HepG2 (cell line): ENCODE measurements around the gene PMM2. TPM values are rescaled to one million over a fixed set of nuclear protein-coding genes. Genes with fewer than 3 reads are reported as not detected.

Experiments used
- ATAC-seq: fragments of 200-7000 bp; cut with Tn5 transposase; 3 replicates; pipeline ENCODE4 v1.9.1; 2020; ENCODE audit warnings: mild to moderate bottlenecking, moderate library complexity
- BruUV-seq: library from RNA; stranded (reverse); fragments of 400-500 nt; replicated peaks from 2 replicates; lab custom pipeline; 2021; lab: Mats Ljungman, UMichigan
- CTCF ChIA-PET: fragments of 300-600 bp; formaldehyde crosslinking; extraction: SDS; loops from one replicate; lab custom pipeline; 2021; ENCODE audit warnings: low total read pairs, inconsistent platforms, low intra/inter-chr PET ratio; lab: Yijun Ruan, JAX
- POLR2A ChIA-PET: fragments of 350-600 bp; sonication (Branson Sonifier 250); formaldehyde crosslinking; loops from one replicate; lab custom pipeline; 2020; ENCODE audit warnings: antibody characterized with exemption, inconsistent platforms; lab: Yijun Ruan, JAX
- DNase-seq: peaks from one replicate; pipeline ENCODE4 v3.0.0-alpha.2; 2015; ENCODE audit warnings: low spot score
- FAIRE-seq: peaks from 3 replicates; lab custom pipeline; 2011; peaks lifted over from hg19 to GRCh38; lab: Jason Lieb, UNC
- H2AFZ ChIP-seq: one replicate; pipeline ENCODE4 v1.6.1; 2011; ENCODE audit warnings: low read length, inconsistent platforms
- H3K27ac ChIP-seq: fragments of 300-600 bp; 3 replicates; pipeline ENCODE4 v1.8.0; 2011; ENCODE audit warnings: mixed run types, mild to moderate bottlenecking, mixed read lengths, low read length, inconsistent platforms; ENCODE audit not compliant: insufficient read depth; ENCODE audit errors: extremely low read length
- H3K27me3 ChIP-seq, 2 experiments: fragments of 200-600 bp in 1 of 2; 2 replicates in 1 of 2; 3 replicates in 1 of 2; pipeline versions ENCODE4 v1.6.0 to v1.8.0; 2011; ENCODE audit warnings: low read length in 2 of 2, mild to moderate bottlenecking in 2 of 2, moderate library complexity in 2 of 2, inconsistent platforms in 1 of 2; ENCODE audit not compliant: insufficient read depth in 2 of 2, control insufficient read depth in 1 of 2
- H3K36me3 ChIP-seq, 2 experiments: fragments of 200-600 bp in 1 of 2; replicated peaks in 1 of 2; 2 replicates in 1 of 2; 3 replicates in 1 of 2; pipeline versions ENCODE4 v1.5.1 to v1.8.0; 2011; ENCODE audit warnings: low read length in 2 of 2, inconsistent platforms in 1 of 2; ENCODE audit not compliant: insufficient read depth in 2 of 2, control insufficient read depth in 1 of 2
- H3K4me1 ChIP-seq: 2 replicates; pipeline ENCODE4 v1.5.1; 2012; ENCODE audit warnings: low read length, inconsistent platforms; ENCODE audit not compliant: insufficient read depth
- H3K4me2 ChIP-seq: 2 replicates; pipeline ENCODE4 v1.6.0; 2011; ENCODE audit warnings: low read depth, low read length, inconsistent platforms
- H3K4me3 ChIP-seq, 3 experiments: fragments of 200-600 bp in 1 of 3; sonication (generic), shearing (Covaris generic) in 1 of 3; replicated peaks in 1 of 3; 2 replicates each; pipeline ENCODE4 v1.5.1; 2011 to 2016; ENCODE audit warnings: low read length in 3 of 3, inconsistent platforms in 2 of 3, low read depth in 2 of 3, mild to moderate bottlenecking in 2 of 3, control low read depth in 1 of 3, mixed read lengths in 1 of 3; ENCODE audit not compliant: insufficient read depth in 1 of 3
- H3K79me2 ChIP-seq: one replicate; pipeline ENCODE4 v1.6.1; 2011; ENCODE audit warnings: low read length, inconsistent platforms; ENCODE audit not compliant: insufficient read depth
- H3K9ac ChIP-seq: 2 replicates; pipeline ENCODE4 v1.6.0; 2011; ENCODE audit warnings: mild to moderate bottlenecking, low read depth, low read length, inconsistent platforms; ENCODE audit not compliant: insufficient read depth
- H3K9me3 ChIP-seq: 2 replicates; pipeline ENCODE4 v1.5.1; 2012; ENCODE audit warnings: mild to moderate bottlenecking, low read length
- H4K20me1 ChIP-seq: 2 replicates; pipeline ENCODE4 v1.6.0; 2011; ENCODE audit warnings: inconsistent platforms, mild to moderate bottlenecking, low read length, moderate library complexity; ENCODE audit not compliant: insufficient read depth
- ARHGAP35 ChIP-seq: sonication (generic); formaldehyde crosslinking; IDR thresholded peaks from 2 replicates; pipeline ENCODE4 v1.9.0; 2022; ENCODE audit warnings: mild to moderate bottlenecking, inconsistent platforms, moderate library complexity, missing genetic modification reagents, borderline replicate concordance
- CBX5 ChIP-seq: sonication (generic); formaldehyde crosslinking; IDR thresholded peaks from 2 replicates; pipeline ENCODE4 v1.4.0; 2020; ENCODE audit warnings: missing genetic modification reagents, borderline replicate concordance
- KDM5A ChIP-seq: fragments of 200-600 bp; sonication (generic); IDR thresholded peaks from 2 replicates; pipeline ENCODE4 v1.7.0; 2018; ENCODE audit warnings: antibody characterized with exemption, mild to moderate bottlenecking, low read length, borderline replicate concordance
- KLF11 ChIP-seq: IDR thresholded peaks from 2 replicates; pipeline ENCODE4 v1.6.1; 2016; ENCODE audit warnings: missing compliant biosample characterization
- MTF1 ChIP-seq: sonication (generic); formaldehyde crosslinking; IDR thresholded peaks from 2 replicates; pipeline ENCODE4 v1.5.0; 2020; ENCODE audit warnings: missing genetic modification reagents
- NFE2 ChIP-seq: sonication (generic); formaldehyde crosslinking; IDR thresholded peaks from 2 replicates; pipeline ENCODE4 v1.4.0; 2020; ENCODE audit warnings: missing genetic modification reagents
- RBM22 ChIP-seq: fragments of 200-400 bp; formaldehyde crosslinking; optimal IDR thresholded peaks from 2 replicates; pipeline ENCODE3; 2017; ENCODE audit warnings: mild to moderate bottlenecking, low read length, moderate library complexity
- SMAD1 ChIP-seq: sonication (generic); formaldehyde crosslinking; IDR thresholded peaks from 2 replicates; pipeline ENCODE4 v1.4.0; 2020; ENCODE audit warnings: missing genetic modification reagents, low read depth, mild to moderate bottlenecking, borderline replicate concordance
- TAF15 ChIP-seq: fragments of 200-400 bp; formaldehyde crosslinking; IDR thresholded peaks from one replicate; pipeline ENCODE4 v1.6.1; 2018; ENCODE audit warnings: mild to moderate bottlenecking, low read depth, low read length; ENCODE audit not compliant: poor library complexity, severe bottlenecking
- ZBTB39 ChIP-seq: sonication (generic); formaldehyde crosslinking; IDR thresholded peaks from 2 replicates; pipeline ENCODE4 v1.5.0; 2020; ENCODE audit warnings: missing genetic modification reagents
- ZBTB7A ChIP-seq: sonication (generic); formaldehyde crosslinking; IDR thresholded peaks from 2 replicates; pipeline ENCODE4 v1.8.0; 2022; ENCODE audit warnings: mild to moderate bottlenecking, missing genetic modification reagents
- ZNF207 ChIP-seq: fragments of 450-650 bp; IDR thresholded peaks from 2 replicates; pipeline ENCODE4 v1.6.1; 2016; ENCODE audit warnings: antibody characterized with exemption, borderline replicate concordance
- ZNF781 ChIP-seq: sonication (generic); formaldehyde crosslinking; IDR thresholded peaks from 2 replicates; pipeline ENCODE4 v1.5.1; 2020; ENCODE audit warnings: borderline replicate concordance, mild to moderate bottlenecking, missing genetic modification reagents; ENCODE audit errors: not compliant biosample characterization
- WGBS: methylation state at CpG from one replicate; pipeline ENCODE4 v1.1.6; 2017; ENCODE audit warnings: low lambda C conversion rate; 5-methylcytosine and 5-hydroxymethylcytosine counted together
- in situ Hi-C: cut with HindIII; loops from 2 replicates; pipeline ENCODE4 v1.10.0; 2017; ENCODE audit warnings: low pct_unique_long_range_greater_than_20kb; ENCODE audit not compliant: extremely low pct_ligation_motif_present
- intact Hi-C: fragments of 100-400 bp; cut with micrococcal nuclease; formaldehyde crosslinking; loops from one replicate; pipeline ENCODE4 v1.10.0; 2022; ENCODE audit not compliant: unreplicated experiment
- polyA plus RNA-seq, 8 experiments: library from polyadenylated mRNA; depleted of rRNA in 3 of 8; stranded (reverse) in 7 of 8; unstranded in 1 of 8; fragments of >200 nt; fragmentation: Illumina TruSeq in 4 of 8; extraction: Trizol in 4 of 8; gene quantifications; 2 replicates each; pipeline versions ENCODE4 v1.2.1 to v1.2.3, GENCODE V29; 2011 to 2016; ENCODE audit warnings: low read depth in 4 of 8, missing spikeins in 1 of 8, mixed read lengths in 1 of 8; ENCODE audit not compliant: insufficient read depth in 1 of 8
- total RNA-seq, 5 experiments: library from RNA; depleted of rRNA; stranded (reverse); fragments of >200 nt; fragmentation: Illumina TruSeq; extraction: Trizol; gene quantifications; 2 replicates each; pipeline ENCODE4 v1.2.3, GENCODE V29; 2016; ENCODE audit warnings: low read depth in 1 of 5

Gene PMM2
- total and polyA plus RNA-seq, 2 of the 13 experiments (the other 11 are each of a cell fraction or from before 2014, with no cell fraction given) = 52.2 to 93.7 TPM

- Histone ChIP-seq H3K9ac (no peak overlapping the region), H3K9me3 (no peaks in the 10 kb centered on the region), H3K4me3 (no peak overlapping the region), H4K20me1 (no peaks in the 10 kb centered on the region), H3K36me3 (peaks cover 39 to 72% of the 10 kb centered on the region in 2 experiments), H3K79me2 (no peaks in the 10 kb centered on the region), H3K4me1 (no peaks in the 10 kb centered on the region), H3K4me2 (no peak overlapping the region), H3K27ac (no peak overlapping the region), H2AFZ (no peak overlapping the region), H3K27me3 (no peaks in the 10 kb centered on the region)
- ChIA-PET POLR2A (no interaction called here), CTCF (no interaction called here)
- TF ChIP-seq ZNF781 (CRISPR knock-in tag) = no peak
- TF ChIP-seq ZBTB39 (CRISPR knock-in tag) = no peak
- no peak for TF ChIP-seq RBM22
- no peak for TF ChIP-seq KDM5A
- TF ChIP-seq NFE2 (CRISPR knock-in tag) = no peak
- no peak for TF ChIP-seq MTF1
- no peak for TF ChIP-seq SMAD1 (CRISPR knock-in tag)
- TF ChIP-seq KLF11 (CRISPR knock-in tag) = no peak
- no peak for TF ChIP-seq ZBTB7A (CRISPR knock-in tag)
- no peak for TF ChIP-seq ZNF207
- TF ChIP-seq TAF15 = no peak
- no peak for TF ChIP-seq ARHGAP35 (CRISPR knock-in tag)
- no peak for TF ChIP-seq CBX5 (CRISPR knock-in tag)
- WGBS = 82% methylated on average over 7 of the region's 7 CpGs
- ATAC-seq = no peak
- intact Hi-C loops (no loop called here), in situ Hi-C loops (no loop called here)
- FAIRE-seq = no peak
- DNase-seq = no peak
- BruUV-seq = no TSS peak
These were observed 20.4 kb upstream of the PMM2 start for GRCh38 chr16:8777217-8777616.
